GM18499 (cell line): ENCODE measurements around the gene HAAO.

Experiments used
- ATAC-seq: cut with Tn5 transposase; IDR thresholded peaks from one replicate; pipeline ENCODE4 v1.9.1; 2021; ENCODE audit warnings: moderate number of reproducible peaks; ENCODE audit not compliant: insufficient read depth, unreplicated experiment

The HAAO gene

GRCh38 chr2:42815726-42816125 is 23.3 kb upstream of the HAAO start:
- ATAC-seq = no peak

- no peak for ATAC-seq
Measured at GRCh38 chr2:42813763-42814162, 21.4 kb upstream of the HAAO start.

- no peak for ATAC-seq
Measured at GRCh38 chr2:42812899-42813479, 20.6 kb upstream of the HAAO start.

- peak; percentile 0 for ATAC-seq
Measured at GRCh38 chr2:42810971-42811811, 18.8 kb upstream of the HAAO start.

- ATAC-seq = peak; percentile 57
Measured at GRCh38 chr2:42810121-42810970, 18.0 kb upstream of the HAAO start.

GRCh38 chr2:42809819-42810120 is 17.4 kb upstream of the HAAO start:
- peak; percentile 23 for ATAC-seq

- ATAC-seq = no peak
Measured at GRCh38 chr2:42809131-42809818, 16.9 kb upstream of the HAAO start.

GRCh38 chr2:42808301-42808700 is 15.9 kb upstream of the HAAO start:
- no peak for ATAC-seq

- ATAC-seq = no peak
Measured at GRCh38 chr2:42806786-42807185, 14.4 kb upstream of the HAAO start.

- ATAC-seq = no peak
Measured at GRCh38 chr2:42804891-42805290, 12.5 kb upstream of the HAAO start.

- ATAC-seq = no peak
Measured at GRCh38 chr2:42804338-42804737, 12.0 kb upstream of the HAAO start.

- no peak for ATAC-seq
Measured at GRCh38 chr2:42802150-42802549, 9.8 kb upstream of the HAAO start.

GRCh38 chr2:42801381-42801780 is 9.0 kb upstream of the HAAO start:
- no peak for ATAC-seq

GRCh38 chr2:42800981-42801380 is 8.6 kb upstream of the HAAO start:
- ATAC-seq = no peak

GRCh38 chr2:42800461-42800962 is 8.1 kb upstream of the HAAO start:
- ATAC-seq = no peak

- ATAC-seq = no peak
Measured at GRCh38 chr2:42799881-42800280, 7.5 kb upstream of the HAAO start.

GRCh38 chr2:42797281-42797680 is 4.9 kb upstream of the HAAO start:
- ATAC-seq = no peak

GRCh38 chr2:42796427-42797248 is 4.3 kb upstream of the HAAO start:
- peak; percentile 37 for ATAC-seq

- ATAC-seq = no peak
Measured at GRCh38 chr2:42795841-42796301, 3.5 kb upstream of the HAAO start.

- ATAC-seq = no peak
Measured at GRCh38 chr2:42795275-42795674, 2.9 kb upstream of the HAAO start.
